SU-DHL-6 (cell line): ENCODE data around the gene PID1.

Source experiments
- CTCF ChIP-seq: fragments of 200-600 bp; sonication (generic); IDR thresholded peaks from one replicate; pipeline ENCODE4 v1.5.1; 2017; ENCODE audit warnings: antibody characterized with exemption, mild to moderate bottlenecking, low read length, moderate library complexity; ENCODE audit not compliant: insufficient read depth, poor library complexity, severe bottlenecking
- EZH2phosphoT487 ChIP-seq: fragments of 200-600 bp; sonication (generic), shearing (Covaris generic); conservative IDR thresholded peaks from 2 replicates; pipeline ENCODE4 v1.6.1; 2018; ENCODE audit warnings: mild to moderate bottlenecking, antibody characterized with exemption, low read length, moderate library complexity, mixed read lengths

GRCh38 chr2:229221641-229222040 lies 49.4 kb downstream of the PID1 start:
- TF ChIP-seq CTCF (no peak), EZH2phosphoT487 (no peak)
